ENCODE data around the gene WNT7B. TPM values are rescaled to one million over a fixed set of nuclear protein-coding genes. Genes with fewer than 3 reads are reported as not detected.

The WNT7B gene
- total and polyA plus RNA-seq, 2 donors (not counting 1 experiment from before 2014, with no cell fraction given) = 0.22 to 0.67 TPM

DNA sequence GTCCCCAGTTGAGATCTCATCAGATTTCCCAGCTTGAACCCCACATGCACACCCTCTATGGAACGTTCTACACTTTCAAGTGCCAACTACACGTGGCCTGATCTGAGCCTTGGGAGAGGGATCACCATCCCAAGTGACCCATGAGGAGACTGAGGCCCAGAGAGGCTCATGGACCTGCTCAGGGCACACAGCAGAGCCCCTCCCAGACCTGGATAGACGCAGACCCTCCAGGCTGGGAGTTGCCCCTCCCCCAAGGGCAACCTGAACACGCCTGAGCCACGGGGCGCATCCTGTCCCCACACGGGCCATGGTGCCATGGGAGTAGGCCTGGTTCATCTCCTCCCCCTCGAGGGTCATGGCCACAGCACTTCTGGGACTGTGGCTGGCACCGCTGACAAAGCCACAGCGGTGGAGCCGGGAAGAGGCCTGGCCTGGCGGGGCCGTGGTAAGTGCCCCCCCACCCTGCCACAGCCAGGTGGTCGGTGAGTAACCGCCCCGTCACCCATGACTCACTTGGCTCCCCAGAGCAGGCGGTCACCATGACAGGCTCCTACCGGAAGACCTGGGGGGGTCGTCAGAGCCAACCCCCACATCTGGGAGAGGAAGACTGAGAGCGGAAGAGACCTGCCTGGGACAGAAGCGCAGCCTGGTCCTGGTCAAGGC, 8.1 kb downstream of the WNT7B start:
- no peaks in the 10 kb centered on the region for H3K9me3 Mint-ChIP-seq (ENCODE audit: insufficient read depth)
- Histone ChIP-seq H3K4me2 (replicated peaks; ENCODE audit: low read depth, low read length, poor library complexity, severe bottlenecking) (no peak overlapping the region), H3K4me1 (ENCODE audit: control insufficient read depth in 2 of 2, insufficient read depth in 2 of 2, low read length in 2 of 2) (peaks cover 14% of the 10 kb centered on the region in 2 donors), H3K9me3 (ENCODE audit: control extremely low read depth in 1 of 3, control insufficient read depth in 2 of 3, insufficient read depth in 1 of 3, low read length in 2 of 3) (peaks cover 0 to 7% (median 0%) of the 10 kb centered on the region in 3 donors), H2AFZ (ENCODE audit: insufficient read depth, low read depth, low read length, poor library complexity, severe bottlenecking) (no peak overlapping the region), H4K20me1 (ENCODE audit: control insufficient read depth, insufficient read depth, low read length, poor library complexity, severe bottlenecking) (no peaks in the 10 kb centered on the region), H3K36me3 (replicated peaks in 1 of 2; ENCODE audit: control extremely low read depth in 1 of 2, control insufficient read depth in 1 of 2, extremely low read depth in 1 of 2, insufficient read depth in 2 of 2, low read length in 1 of 2) (no peaks in the 10 kb centered on the region), H3K79me2 (ENCODE audit: control insufficient read depth, insufficient read depth, low read length) (no peaks in the 10 kb centered on the region), H3K27me3 (replicated peaks in 1 of 4; ENCODE audit: control extremely low read depth in 1 of 4, control insufficient read depth in 3 of 4, insufficient read depth in 4 of 4, low read length in 3 of 4) (peaks cover 0 to 83% (median 26%) of the 10 kb centered on the region in 4 experiments), H3K4me3 (ENCODE audit: control extremely low read depth in 1 of 5, extremely low read depth in 1 of 5, insufficient read depth in 1 of 5, low read depth in 2 of 5, low read length in 4 of 5) (no peak overlapping the region), H3K9ac (ENCODE audit: low read length) (no peak overlapping the region), H3K27ac (ENCODE audit: low read length in 2 of 2) (no peak overlapping the region)
- intact Hi-C loops (cut with micrococcal nuclease) = no loop called here
- DNase-seq = no peak
- CTCF ChIA-PET = no interaction called here
- POLR2A ChIA-PET = no interaction called here
- WGBS (ENCODE audit: insufficient coverage) = 36% methylated on average over 21 of the region's 21 CpGs
- no peak for ATAC-seq (ENCODE audit: low read depth)
- TF ChIP-seq, protein P1, sequence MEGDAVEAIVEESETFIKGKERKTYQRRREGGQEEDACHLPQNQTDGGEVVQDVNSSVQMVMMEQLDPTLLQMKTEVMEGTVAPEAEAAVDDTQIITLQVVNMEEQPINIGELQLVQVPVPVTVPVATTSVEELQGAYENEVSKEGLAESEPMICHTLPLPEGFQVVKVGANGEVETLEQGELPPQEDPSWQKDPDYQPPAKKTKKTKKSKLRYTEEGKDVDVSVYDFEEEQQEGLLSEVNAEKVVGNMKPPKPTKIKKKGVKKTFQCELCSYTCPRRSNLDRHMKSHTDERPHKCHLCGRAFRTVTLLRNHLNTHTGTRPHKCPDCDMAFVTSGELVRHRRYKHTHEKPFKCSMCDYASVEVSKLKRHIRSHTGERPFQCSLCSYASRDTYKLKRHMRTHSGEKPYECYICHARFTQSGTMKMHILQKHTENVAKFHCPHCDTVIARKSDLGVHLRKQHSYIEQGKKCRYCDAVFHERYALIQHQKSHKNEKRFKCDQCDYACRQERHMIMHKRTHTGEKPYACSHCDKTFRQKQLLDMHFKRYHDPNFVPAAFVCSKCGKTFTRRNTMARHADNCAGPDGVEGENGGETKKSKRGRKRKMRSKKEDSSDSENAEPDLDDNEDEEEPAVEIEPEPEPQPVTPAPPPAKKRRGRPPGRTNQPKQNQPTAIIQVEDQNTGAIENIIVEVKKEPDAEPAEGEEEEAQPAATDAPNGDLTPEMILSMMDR (IDR thresholded peaks at IDR 0.05) = no peak
- no peak for TF ChIP-seq EZH2 (IDR thresholded peaks at IDR 0.05; ENCODE audit: borderline replicate concordance, insufficient read depth, low read depth, low read length, poor library complexity, severe bottlenecking)
- H3K4me1 Mint-ChIP-seq = peaks cover 11% of the 10 kb centered on the region
- H3K27me3 Mint-ChIP-seq = peaks cover 48% of the 10 kb centered on the region
- no peak overlapping the region for H3K4me3 Mint-ChIP-seq
- no peak overlapping the region for H3K27ac Mint-ChIP-seq

DNA sequence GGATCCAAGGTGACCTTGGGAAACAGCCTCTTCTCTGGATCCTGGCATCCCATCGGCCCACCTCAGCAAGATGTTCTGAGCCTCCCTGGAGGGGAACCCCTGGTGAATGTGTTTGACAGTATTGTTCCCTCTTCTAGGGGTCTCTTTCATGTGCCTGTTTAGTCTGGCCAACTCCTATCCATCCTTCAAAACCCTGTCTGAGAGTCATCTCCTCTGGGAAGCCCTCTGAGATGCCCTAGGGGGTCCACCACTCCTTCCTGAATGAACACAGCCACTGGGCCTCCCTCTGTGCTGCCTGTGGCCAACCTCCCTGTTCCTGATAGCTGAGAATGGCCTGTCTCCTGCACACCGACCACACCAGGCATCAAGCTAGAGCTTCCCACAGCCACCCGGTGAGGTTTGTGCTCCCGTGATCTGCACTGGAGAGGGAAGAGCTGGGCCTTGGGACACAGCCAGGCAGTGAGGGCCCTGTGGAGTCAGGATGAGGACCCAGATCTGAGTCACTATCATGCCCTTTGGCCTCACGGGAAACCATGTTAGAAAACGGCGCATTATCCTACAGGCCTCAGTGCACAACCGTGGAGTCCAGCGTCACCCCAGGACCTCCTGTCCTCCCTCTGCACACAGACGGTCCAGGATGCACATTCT, 8.8 kb downstream of the WNT7B start:
- H3K27ac Mint-ChIP-seq = no peak overlapping the region
- H3K4me1 ChIP-seq (ENCODE audit: control insufficient read depth in 2 of 2, insufficient read depth in 2 of 2, low read length in 2 of 2) = peaks cover 14% of the 10 kb centered on the region in 2 donors
- H3K27ac ChIP-seq (ENCODE audit: low read length in 2 of 2) = no peak overlapping the region
- H3K9me3 ChIP-seq (ENCODE audit: control extremely low read depth in 1 of 3, control insufficient read depth in 2 of 3, insufficient read depth in 1 of 3, low read length in 2 of 3) = peaks cover 0 to 7% (median 0%) of the 10 kb centered on the region in 3 donors
- H3K27me3 Mint-ChIP-seq = peaks cover 44% of the 10 kb centered on the region
- peaks cover 0 to 76% (median 23%) of the 10 kb centered on the region in 4 experiments for H3K27me3 ChIP-seq (replicated peaks in 1 of 4; ENCODE audit: control extremely low read depth in 1 of 4, control insufficient read depth in 3 of 4, insufficient read depth in 4 of 4, low read length in 3 of 4)
- no peak for TF ChIP-seq EZH2 (IDR thresholded peaks at IDR 0.05; ENCODE audit: borderline replicate concordance, insufficient read depth, low read depth, low read length, poor library complexity, severe bottlenecking)
- TF ChIP-seq, protein P1 (IDR thresholded peaks at IDR 0.05) = no peak
- no peak overlapping the region for H3K9ac ChIP-seq (ENCODE audit: low read length)
- no peak overlapping the region for H3K4me3 Mint-ChIP-seq
- WGBS (ENCODE audit: insufficient coverage) = 88% methylated on average over 4 of the region's 10 CpGs
- peaks cover 11% of the 10 kb centered on the region for H3K4me1 Mint-ChIP-seq
- H2AFZ ChIP-seq (ENCODE audit: insufficient read depth, low read depth, low read length, poor library complexity, severe bottlenecking) = no peak overlapping the region
- ChIA-PET POLR2A (interaction anchor here (0.6 kb wide), 1 partner anchor 344 kb away, joined by 6 read pairs; no protein-coding TSS in a partner anchor), CTCF (no interaction called here)
- no peaks in the 10 kb centered on the region for H3K36me3 ChIP-seq (replicated peaks in 1 of 2; ENCODE audit: control extremely low read depth in 1 of 2, control insufficient read depth in 1 of 2, extremely low read depth in 1 of 2, insufficient read depth in 2 of 2, low read length in 1 of 2)
- DNase-seq = no peak
- H3K9me3 Mint-ChIP-seq (ENCODE audit: insufficient read depth) = no peaks in the 10 kb centered on the region
- no peak overlapping the region for H3K4me3 ChIP-seq (ENCODE audit: control extremely low read depth in 1 of 5, extremely low read depth in 1 of 5, insufficient read depth in 1 of 5, low read depth in 2 of 5, low read length in 4 of 5)
- intact Hi-C loops (cut with micrococcal nuclease) = no loop called here
- ATAC-seq (ENCODE audit: low read depth) = no peak
- no peaks in the 10 kb centered on the region for H3K79me2 ChIP-seq (ENCODE audit: control insufficient read depth, insufficient read depth, low read length)
- H3K4me2 ChIP-seq (replicated peaks; ENCODE audit: low read depth, low read length, poor library complexity, severe bottlenecking) = no peak overlapping the region
- H4K20me1 ChIP-seq (ENCODE audit: control insufficient read depth, insufficient read depth, low read length, poor library complexity, severe bottlenecking) = no peaks in the 10 kb centered on the region

Measured in B cell (primary cell).